ENCODE data around the gene MZB1. TPM values are rescaled to one million over a fixed set of nuclear protein-coding genes. Genes with fewer than 3 reads are reported as not detected.
A peak's percentile ranks its signal among the peaks of the same experiment; 100 is the strongest.

The MZB1 gene
- polyA plus RNA-seq (ENCODE audit: insufficient read length in 4 of 4): 1 to 10 TPM in 1 of 4 donors, under 1 TPM in 3; 0.19 to 1.3 (median 0.60) TPM

GRCh38 chr5:139389701-139390638 lies at the start of gene MZB1:
Gene MZB1 (minus strand): TSS chr5:139389913. CDS start chr5:139389856, 57 bp downstream.
- no peak for DNase-seq (ENCODE audit: low read depth in 4 of 4, low spot score in 2 of 4)

- DNase-seq (ENCODE audit: low read depth in 4 of 4, low spot score in 2 of 4): peak; percentile 75 to 91 (median 84)
These were observed 49.5 kb upstream of the MZB1 start, which contains the start of gene DNAJC18 for GRCh38 chr5:139439013-139439903. Gene DNAJC18 (minus strand): TSS chr5:139439525. CDS start chr5:139439445, 80 bp downstream.

- DNase-seq (ENCODE audit: low read depth in 4 of 4, low spot score in 2 of 4): no peak
These were observed 48.9 kb upstream of the MZB1 start for GRCh38 chr5:139438707-139439012.

- DNase-seq (ENCODE audit: low read depth in 4 of 4, low spot score in 2 of 4): no peak
These were observed 46.0 kb upstream of the MZB1 start for GRCh38 chr5:139435676-139436075.

- DNase-seq (ENCODE audit: low read depth in 4 of 4, low spot score in 2 of 4): no peak
These were observed 42.0 kb upstream of the MZB1 start for GRCh38 chr5:139431706-139432105.

GRCh38 chr5:139430015-139430414 lies 40.3 kb upstream of the MZB1 start:
- no peak for DNase-seq (ENCODE audit: low read depth in 4 of 4, low spot score in 2 of 4)

- DNase-seq (ENCODE audit: low read depth in 4 of 4, low spot score in 2 of 4): no peak
These were observed 36.6 kb upstream of the MZB1 start for GRCh38 chr5:139426203-139426885.

- DNase-seq (ENCODE audit: low read depth in 4 of 4, low spot score in 2 of 4): no peak
These were observed 35.8 kb upstream of the MZB1 start for GRCh38 chr5:139425497-139425896.

GRCh38 chr5:139422307-139422893 lies 32.7 kb upstream of the MZB1 start:
- peak in 3 of 4 donors; percentile 51 for DNase-seq (ENCODE audit: low read depth in 4 of 4, low spot score in 2 of 4)

GRCh38 chr5:139419226-139420192 lies 29.8 kb upstream of the MZB1 start:
- no peak for DNase-seq (ENCODE audit: low read depth in 4 of 4, low spot score in 2 of 4)

GRCh38 chr5:139418793-139419192 lies 29.1 kb upstream of the MZB1 start:
- DNase-seq (ENCODE audit: low read depth in 4 of 4, low spot score in 2 of 4): no peak

- no peak for DNase-seq (ENCODE audit: low read depth in 4 of 4, low spot score in 2 of 4)
These were observed 27.5 kb upstream of the MZB1 start for GRCh38 chr5:139417214-139417613.

GRCh38 chr5:139416651-139417050 lies 26.9 kb upstream of the MZB1 start:
- DNase-seq (ENCODE audit: low read depth in 4 of 4, low spot score in 2 of 4): no peak

GRCh38 chr5:139415869-139416268 lies 26.2 kb upstream of the MZB1 start:
- DNase-seq (ENCODE audit: low read depth in 4 of 4, low spot score in 2 of 4): no peak

- DNase-seq (ENCODE audit: low read depth in 4 of 4, low spot score in 2 of 4): no peak
These were observed 25.6 kb upstream of the MZB1 start for GRCh38 chr5:139415221-139415861.

- DNase-seq (ENCODE audit: low read depth in 4 of 4, low spot score in 2 of 4): no peak
These were observed 24.9 kb upstream of the MZB1 start for GRCh38 chr5:139414581-139415130.

GRCh38 chr5:139413963-139414362 lies 24.2 kb upstream of the MZB1 start:
- DNase-seq (ENCODE audit: low read depth in 4 of 4, low spot score in 2 of 4): no peak

GRCh38 chr5:139413153-139413552 lies 23.4 kb upstream of the MZB1 start:
- no peak for DNase-seq (ENCODE audit: low read depth in 4 of 4, low spot score in 2 of 4)
